T-helper 1 cell treated with Interleukin-12 subunit alpha and Interleukin-12 subunit beta and Interleukin-4 antibody, amounts not matched to agents 30 ng/mL and 1 ng/mL, for 36 hours (primary cell): ENCODE measurements around the gene ZBTB24. TPM values are rescaled to one million over a fixed set of nuclear protein-coding genes. Genes with fewer than 3 reads are reported as not detected.

Experiments used
- intact Hi-C: fragments of 100-400 bp; cut with micrococcal nuclease; formaldehyde crosslinking; loops from one replicate; pipeline ENCODE4 v1.15.1; 2024
- total RNA-seq: library from RNA; stranded (reverse); gene quantifications from 2 replicates; pipeline ENCODE4 v1.2.3, GENCODE V29; 2022

The ZBTB24 gene
- total RNA-seq, 1 donor from 2014 or later, result 25.9 TPM

GRCh38 chr6:109454496-109455436 is 28.3 kb downstream of the ZBTB24 start:
- intact Hi-C loops, result loop anchor here (1.0 to 10.0 kb wide), 12 partner anchors 13 to 1500 kb away; partner anchors contain the start of genes AK9, AMD1, CDC40 and CDK19

DNA sequence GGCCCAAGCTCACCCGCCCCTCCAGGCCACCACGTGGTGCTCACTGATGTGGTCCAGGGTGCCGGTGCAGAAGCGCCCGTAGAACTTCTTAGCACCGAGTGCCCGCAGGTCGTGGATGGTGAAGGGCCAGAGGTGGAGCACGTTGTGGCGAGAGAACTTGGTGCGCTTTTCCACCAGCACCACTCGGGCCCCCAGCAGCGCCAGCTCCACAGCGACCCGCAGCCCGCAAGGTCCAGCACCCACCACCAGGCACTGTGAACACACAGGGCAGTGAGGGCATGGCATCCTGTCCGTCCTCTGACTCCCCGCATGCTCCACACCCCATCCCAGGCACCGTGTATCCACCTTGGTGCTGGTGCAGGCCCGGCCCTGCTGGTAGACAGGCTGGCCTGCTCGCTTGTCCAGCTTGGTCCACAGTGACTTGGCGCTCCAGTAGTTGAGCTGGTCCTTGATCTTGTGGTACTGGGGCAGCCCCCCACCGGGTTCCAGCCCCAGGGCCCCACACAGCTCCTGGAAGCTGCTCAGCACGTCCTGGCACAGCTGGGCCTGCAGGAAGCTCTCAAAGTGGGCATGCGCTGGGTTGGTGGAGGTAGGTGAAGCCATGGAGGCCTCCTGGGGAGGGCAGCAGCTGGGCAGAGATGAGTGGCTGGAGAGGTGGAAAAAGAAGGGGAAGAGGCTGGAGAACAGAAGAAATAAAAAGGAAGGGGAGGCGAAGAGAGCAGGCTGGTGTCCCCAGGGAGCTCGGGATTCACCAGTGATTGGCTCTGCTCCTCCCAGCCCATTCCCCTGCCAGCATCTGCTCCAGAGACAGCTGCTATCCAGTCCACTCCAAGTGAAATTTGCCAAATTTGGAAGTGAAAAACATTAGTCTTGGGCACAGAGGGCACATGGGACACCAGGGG is 29.2 kb downstream of the ZBTB24 start:
- intact Hi-C loops, result loop anchor here (1.0 to 10.0 kb wide), 4 partner anchors 13 to 1499 kb away; partner anchors contain the start of genes AMD1 and SEC63

DNA sequence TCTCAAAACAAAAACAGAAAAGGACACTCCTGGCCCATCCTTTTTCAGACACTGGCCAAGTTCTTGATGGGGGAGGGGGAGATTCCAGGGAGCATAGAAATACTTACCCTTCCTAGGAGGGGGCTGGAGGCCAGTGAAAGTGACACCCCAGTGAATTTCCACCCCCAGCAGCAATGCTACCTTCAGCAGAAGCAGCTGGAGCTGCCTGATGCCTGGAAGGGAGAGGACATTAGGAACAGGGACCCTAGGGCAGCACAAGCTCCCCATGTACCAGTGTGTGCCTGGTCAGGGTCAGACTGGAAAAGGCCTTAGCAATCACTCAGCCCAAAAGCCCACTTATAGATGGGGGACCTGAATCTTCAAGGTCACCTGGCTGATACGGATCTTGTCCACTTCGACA is 29.9 kb downstream of the ZBTB24 start:
- intact Hi-C loops, result loop anchor here (10.0 kb wide), 2 partner anchors 1422 to 1498 kb away; partner anchors contain the start of genes AMD1 and SEC63

DNA sequence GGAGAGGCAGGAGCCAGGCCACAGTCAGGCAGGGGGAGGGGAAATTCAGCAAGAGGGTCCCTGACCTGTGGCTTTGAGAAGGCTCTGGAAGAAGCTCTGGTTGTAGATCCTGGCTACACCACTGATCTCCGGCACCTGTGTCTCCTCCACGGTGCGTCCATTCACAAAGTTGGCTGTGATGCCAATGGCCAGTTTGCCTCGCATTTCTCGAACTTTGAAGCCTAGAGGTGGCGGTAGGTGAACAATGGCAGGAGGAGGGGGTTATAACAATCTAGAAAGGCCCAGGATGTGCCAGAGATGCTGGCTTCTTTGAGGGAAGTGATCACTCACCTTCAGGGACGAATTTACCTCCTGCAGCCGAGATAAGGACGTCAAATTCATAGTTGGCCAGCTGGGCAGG is 30.8 kb downstream of the ZBTB24 start:
- intact Hi-C loops, result loop anchor here (10.0 kb wide), 2 partner anchors 1423 to 1497 kb away; partner anchors contain the start of genes AMD1 and SEC63

DNA sequence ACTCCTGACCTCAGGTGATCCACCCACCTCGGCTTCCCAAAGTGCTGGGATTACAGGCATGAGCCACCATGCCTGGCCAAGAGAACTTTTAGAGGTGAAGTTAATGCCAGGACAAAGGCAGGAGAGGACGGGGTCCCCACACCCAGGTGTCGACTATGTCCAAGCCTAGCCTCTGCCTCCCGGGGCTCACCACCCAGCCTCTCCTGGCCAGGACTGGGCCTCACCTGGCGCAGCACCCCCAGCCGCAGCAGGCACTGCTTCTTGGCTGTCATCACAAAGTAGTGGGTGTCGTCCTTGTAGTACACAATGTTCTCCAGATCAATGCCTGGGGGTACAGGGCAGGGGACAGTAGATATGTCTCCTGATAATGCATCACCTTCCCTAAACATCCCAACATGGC is 31.6 kb downstream of the ZBTB24 start:
- intact Hi-C loops, result loop anchor here (10.0 kb wide), 2 partner anchors 1423 to 1497 kb away; partner anchors contain the start of genes AMD1 and SEC63

GRCh38 chr6:109450801-109451200 is 32.2 kb downstream of the ZBTB24 start:
- intact Hi-C loops, result loop anchor here (10.0 kb wide), 2 partner anchors 1424 to 1496 kb away; partner anchors contain the start of genes AMD1 and SEC63

GRCh38 chr6:109449795-109450673 is 33.0 kb downstream of the ZBTB24 start:
- intact Hi-C loops, result loop anchor here (1.0 to 10.0 kb wide), 3 partner anchors 10 to 1495 kb away; partner anchors contain the start of genes AMD1, PPIL6, SEC63 and SMPD2

- intact Hi-C loops, result loop anchor here (1.0 kb wide), 1 partner anchor 9 kb away; the partner anchor contains the start of genes PPIL6 and SMPD2
These were observed 33.8 kb downstream of the ZBTB24 start for GRCh38 chr6:109449064-109449794.

DNA sequence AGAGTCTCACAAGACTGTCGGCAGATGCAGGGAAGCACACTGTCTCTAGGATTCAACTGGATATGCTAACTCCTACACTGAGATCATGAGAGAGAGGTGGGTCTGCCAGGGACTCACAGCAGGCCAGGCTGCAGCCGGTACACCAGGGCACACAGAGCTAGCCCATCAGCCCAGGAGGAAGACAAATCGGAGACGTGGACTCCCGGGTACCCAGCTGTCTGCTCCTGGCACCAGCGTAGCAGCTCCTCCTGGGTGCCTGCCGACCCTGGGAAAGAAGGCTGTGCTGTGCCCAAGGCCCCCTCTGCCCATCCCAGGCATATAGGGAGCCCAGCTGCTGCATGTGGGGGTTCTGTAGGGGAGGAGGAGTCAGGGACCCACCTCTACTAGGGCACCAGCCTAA is 34.4 kb downstream of the ZBTB24 start:
- intact Hi-C loops, result loop anchor here (1.0 kb wide), 1 partner anchor 8 kb away; the partner anchor contains the start of genes PPIL6 and SMPD2

GRCh38 chr6:109447878-109448555 is 35.0 kb downstream of the ZBTB24 start:
- intact Hi-C loops, result no loop called here

DNA sequence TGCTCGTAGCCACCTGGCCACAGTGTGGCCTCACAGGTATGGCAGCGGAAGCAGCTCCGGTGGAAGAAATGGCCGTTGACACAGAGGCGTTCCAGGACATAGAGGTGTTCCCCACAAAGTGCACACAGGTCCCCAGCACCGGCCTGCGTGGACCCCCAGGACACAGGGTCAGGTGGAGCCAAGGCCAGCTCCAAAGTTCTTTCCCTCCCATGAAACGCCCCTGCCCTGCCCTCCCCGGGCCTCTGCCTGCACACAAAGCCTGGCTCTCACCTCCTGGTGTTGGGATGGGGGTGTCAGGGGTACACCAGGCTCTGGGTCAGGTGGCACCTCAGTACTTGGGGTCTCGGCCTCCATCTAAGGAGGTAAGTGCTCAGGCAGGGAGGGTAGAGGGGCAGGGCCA is 35.9 kb downstream of the ZBTB24 start:
- intact Hi-C loops, result no loop called here

- intact Hi-C loops, result no loop called here
These were observed 36.5 kb downstream of the ZBTB24 start for GRCh38 chr6:109446541-109446940.

- intact Hi-C loops, result no loop called here
These were observed 36.9 kb downstream of the ZBTB24 start for GRCh38 chr6:109446072-109446471.

DNA sequence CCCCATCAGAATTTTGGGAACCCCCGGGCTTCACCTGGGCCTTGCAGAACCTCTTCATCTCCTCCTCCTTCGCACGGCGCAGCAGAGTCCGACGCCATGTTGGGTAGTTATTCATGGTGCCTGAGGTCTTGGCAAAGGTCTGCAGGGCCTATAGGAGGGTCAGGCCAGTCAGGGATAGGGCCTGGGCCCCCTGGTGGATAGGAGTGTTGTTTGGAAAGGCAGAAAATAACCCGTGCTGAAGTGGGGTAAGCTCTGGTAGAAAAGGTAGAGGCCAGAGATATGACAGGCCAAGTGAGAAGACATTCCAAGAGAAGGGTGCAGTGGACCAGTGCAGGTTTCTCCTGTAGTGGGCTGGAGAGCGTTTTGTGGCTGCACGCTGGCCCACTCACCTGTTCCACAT is 37.6 kb downstream of the ZBTB24 start:
- intact Hi-C loops, result no loop called here

DNA sequence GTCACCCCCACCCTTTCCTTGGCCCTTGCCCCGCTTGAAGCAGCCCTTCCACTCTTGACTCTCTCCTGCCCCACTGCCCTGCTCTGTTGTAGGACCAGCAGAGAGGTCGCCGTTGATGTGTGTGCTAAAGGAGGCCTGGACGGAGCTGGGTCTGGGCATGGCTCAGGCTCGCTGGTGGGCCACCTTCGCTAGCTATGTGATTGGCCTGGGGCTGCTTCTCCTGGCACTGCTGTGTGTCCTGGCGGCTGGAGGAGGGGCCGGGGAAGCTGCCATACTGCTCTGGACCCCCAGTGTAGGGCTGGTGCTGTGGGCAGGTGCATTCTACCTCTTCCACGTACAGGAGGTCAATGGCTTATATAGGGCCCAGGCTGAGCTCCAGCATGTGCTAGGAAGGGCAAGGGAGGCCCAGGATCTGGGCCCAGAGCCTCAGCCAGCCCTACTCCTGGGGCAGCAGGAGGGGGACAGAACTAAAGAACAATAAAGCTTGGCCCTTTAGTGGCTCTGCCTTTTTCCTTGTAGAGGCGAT is 39.5 kb downstream of the ZBTB24 start:
- intact Hi-C loops, result loop anchor here (5.0 kb wide), 1 partner anchor 436 kb away; no protein-coding TSS in a partner anchor

GRCh38 chr6:109442393-109442924 is 40.6 kb downstream of the ZBTB24 start:
- intact Hi-C loops, result loop anchor here (5.0 kb wide), 1 partner anchor 435 kb away; no protein-coding TSS in a partner anchor

DNA sequence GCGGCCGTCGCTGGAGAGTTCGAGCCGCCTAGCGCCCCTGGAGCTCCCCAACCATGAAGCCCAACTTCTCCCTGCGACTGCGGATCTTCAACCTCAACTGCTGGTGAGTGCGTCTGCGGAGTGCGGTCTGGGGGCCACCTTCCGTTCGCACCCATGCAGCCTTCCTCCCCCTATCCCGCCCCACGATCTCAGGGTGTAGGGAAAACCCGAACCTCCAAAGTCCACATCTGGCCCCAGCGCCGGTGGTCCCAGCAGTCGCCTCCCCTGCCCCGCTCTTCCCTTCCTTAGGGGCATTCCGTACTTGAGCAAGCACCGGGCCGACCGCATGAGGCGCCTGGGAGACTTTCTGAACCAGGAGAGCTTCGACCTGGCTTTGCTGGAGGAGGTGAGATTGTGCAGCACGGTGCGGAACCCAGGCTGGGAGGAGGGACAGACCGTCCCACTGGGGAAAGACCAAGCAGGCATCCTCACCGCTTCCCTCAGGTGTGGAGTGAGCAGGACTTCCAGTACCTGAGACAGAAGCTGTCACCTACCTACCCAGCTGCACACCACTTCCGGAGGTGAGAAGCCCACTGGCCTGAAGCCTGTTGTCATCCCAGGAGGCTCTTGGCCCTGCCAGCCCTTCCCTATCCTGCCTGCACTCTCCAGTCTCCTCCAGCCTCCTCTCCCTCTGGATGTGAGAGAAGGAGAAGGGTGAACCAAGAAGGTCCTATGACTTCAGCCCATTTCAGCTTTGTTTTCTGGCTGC is 41.8 kb downstream of the ZBTB24 start:
- intact Hi-C loops, result loop anchor here (1.0 to 5.0 kb wide), 4 partner anchors 13 to 882 kb away; partner anchors contain the start of gene CEP57L1
